ENCODE results near the gene CDC34. TPM values are rescaled to one million over a fixed set of nuclear protein-coding genes. Genes with fewer than 3 reads are reported as not detected.
A peak's percentile ranks its signal among the peaks of the same experiment; 100 is the strongest.

Gene CDC34
- total and polyA plus RNA-seq, 9 of the 15 experiments (the other 6 are each of a cell fraction or from before 2014, with no cell fraction given) = 0.80 to 203 (median 65.5) TPM

DNA sequence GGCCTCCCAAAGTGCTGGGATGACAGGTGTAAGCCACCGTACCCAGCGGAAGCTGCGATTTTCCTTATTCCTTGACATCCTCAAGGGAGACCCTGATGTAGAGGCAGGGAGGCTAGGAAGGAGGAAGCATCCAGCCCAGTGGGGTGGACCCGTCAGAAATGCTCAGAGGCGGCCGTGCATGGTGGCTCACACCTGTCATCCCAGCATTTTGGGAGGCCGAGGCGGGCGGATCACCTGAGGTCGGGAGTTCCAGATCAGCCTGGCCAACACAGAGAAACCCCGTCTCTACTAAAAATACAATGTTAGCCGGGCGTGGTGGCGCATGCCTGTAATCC is 23.9 kb downstream of the CDC34 start:
- Histone ChIP-seq H3K79me2 (ENCODE audit: control insufficient read depth, insufficient read depth, low read length) (no peaks in the 10 kb centered on the region), H3K9me3 (replicated peaks; ENCODE audit: control insufficient read depth, insufficient read depth, low read depth, low read length) (no peaks in the 10 kb centered on the region; the same call in 1 of the 2 replicates), H3K27ac (ENCODE audit: extremely low read depth, low read depth, low read length) (peak overlapping the region; percentile 74), H3K9me1 (ENCODE audit: control insufficient read depth, insufficient read depth, low read length) (no peaks in the 10 kb centered on the region), H2AFZ (ENCODE audit: low read depth, low read length) (peak overlapping the region; percentile 58; the same call in 1 of the 2 replicates), H3K4me1 (replicated peaks in 1 of 2; ENCODE audit: control insufficient read depth in 2 of 2, insufficient read depth in 2 of 2, low read length in 2 of 2) (peaks cover 24 to 74% of the 10 kb centered on the region in 2 experiments; a peak in 4 of 5 replicates), H4K20me1 (replicated peaks; ENCODE audit: control insufficient read depth, insufficient read depth, low read length) (no peaks in the 10 kb centered on the region), H3K4me2 (ENCODE audit: insufficient read depth, low read length) (peak overlapping the region; percentile 30; the same call in 1 of the 2 replicates), H3K27me3 (ENCODE audit: control insufficient read depth in 2 of 2, insufficient read depth in 2 of 2, low read length in 2 of 2) (no peaks in the 10 kb centered on the region), H3K9ac (ENCODE audit: insufficient read depth in 1 of 2, low read depth in 2 of 2, low read length in 2 of 2) (peak overlapping the region; percentile 29 to 58; a peak in 1 of 4 replicates), H3K36me3 (ENCODE audit: control insufficient read depth, insufficient read depth, low read length) (no peaks in the 10 kb centered on the region), H3K4me3 (no peak overlapping the region)
- peak; percentile 73 for TF ChIP-seq SMARCA5 (IDR thresholded peaks at IDR 0.05)
- TF ChIP-seq FOXA1 (IDR thresholded peaks at IDR 0.05; ENCODE audit: borderline replicate concordance) = no peak
- TF ChIP-seq, protein P1, sequence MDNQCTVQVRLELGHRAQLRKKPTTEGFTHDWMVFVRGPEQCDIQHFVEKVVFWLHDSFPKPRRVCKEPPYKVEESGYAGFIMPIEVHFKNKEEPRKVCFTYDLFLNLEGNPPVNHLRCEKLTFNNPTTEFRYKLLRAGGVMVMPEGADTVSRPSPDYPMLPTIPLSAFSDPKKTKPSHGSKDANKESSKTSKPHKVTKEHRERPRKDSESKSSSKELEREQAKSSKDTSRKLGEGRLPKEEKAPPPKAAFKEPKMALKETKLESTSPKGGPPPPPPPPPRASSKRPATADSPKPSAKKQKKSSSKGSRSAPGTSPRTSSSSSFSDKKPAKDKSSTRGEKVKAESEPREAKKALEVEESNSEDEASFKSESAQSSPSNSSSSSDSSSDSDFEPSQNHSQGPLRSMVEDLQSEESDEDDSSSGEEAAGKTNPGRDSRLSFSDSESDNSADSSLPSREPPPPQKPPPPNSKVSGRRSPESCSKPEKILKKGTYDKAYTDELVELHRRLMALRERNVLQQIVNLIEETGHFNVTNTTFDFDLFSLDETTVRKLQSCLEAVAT (IDR thresholded peaks at IDR 0.05) = 0 out of 4 replicates have a peak, but pooled peaks of 1 of the 2 experiments have one; percentile 59
- 0 out of 2 replicates have a peak, but pooled peaks have one; percentile 3 for TF ChIP-seq TCF7 (IDR thresholded peaks at IDR 0.05; ENCODE audit: borderline replicate concordance)
- 0 out of 2 replicates have a peak, but pooled peaks have one; percentile 26 for TF ChIP-seq HDGF (IDR thresholded peaks at IDR 0.05)
- TF ChIP-seq HLTF (IDR thresholded peaks at IDR 0.05) = 0 out of 2 replicates have a peak, but pooled peaks have one; percentile 70
- POLR2A ChIA-PET = interaction anchor here (0.6 to 2.5 kb wide), 12 partner anchors 9 to 756 kb away, joined by 3 to 20 read pairs (median 5); partner anchors contain the start of genes BSG and CDC34
- in situ Hi-C loops (cut with MboI) (no loop called here), intact Hi-C loops (cut with micrococcal nuclease) (no loop called here)
- BruUV-seq (replicated peaks) = no TSS peak
- FAIRE-seq (no peak), DNase-seq (ENCODE audit: extremely low read depth in 1 of 4, low spot score in 3 of 4) (no peak), ATAC-seq (no peak)
- CTCF ChIA-PET (ENCODE audit: low intra/inter-chr PET ratio) = no interaction called here
- 44% methylated on average over 11 of the region's 14 CpGs for WGBS (ENCODE audit: insufficient coverage, low coverage, missing lambda C conversion rate)

Data from K562 (cell line).